ENCODE measurements around the gene C2CD2L. TPM values are rescaled to one million over a fixed set of nuclear protein-coding genes. Genes with fewer than 3 reads are reported as not detected.
A peak's percentile ranks its signal among the peaks of the same experiment; 100 is the strongest.

C2CD2L gene
- total and polyA plus RNA-seq, 2 donors (not counting 3 experiments of a cell fraction or from before 2014, with no cell fraction given), result 9.1 to 10.4 TPM

- no peak for TF ChIP-seq GATA2 (IDR thresholded peaks at IDR 0.05; ENCODE audit: insufficient read depth, insufficient read length, low read depth, low read length)
- no peak for TF ChIP-seq POLR2AphosphoS5 (IDR thresholded peaks at IDR 0.05; ENCODE audit: insufficient read depth, low read depth, low read length)
- no peak for TF ChIP-seq EZH2 (IDR thresholded peaks at IDR 0.05; ENCODE audit: borderline replicate concordance, low read depth, low read length, severe bottlenecking)
- no peak for TF ChIP-seq FOS (IDR thresholded peaks at IDR 0.05; ENCODE audit: borderline replicate concordance, insufficient read depth, low read length)
- TF ChIP-seq CTCF (IDR thresholded peaks at IDR 0.05; ENCODE audit: extremely low read depth in 1 of 2, insufficient read depth in 1 of 2, low read depth in 1 of 2, low read length in 2 of 2), result no peak
- TF ChIP-seq JUN (IDR thresholded peaks at IDR 0.05; ENCODE audit: borderline replicate concordance, insufficient read depth, insufficient read length, low read depth), result no peak
- BruUV-seq (replicated peaks), result no TSS peak
- Histone ChIP-seq H3K4me2 (ENCODE audit: insufficient read depth, low read length) (peak overlapping the region; percentile 95), H3K27ac (ENCODE audit: insufficient read depth, low read depth, low read length) (no peak overlapping the region), H3K9me3 (replicated peaks; ENCODE audit: control insufficient read depth, insufficient read depth, low read length) (no peaks in the 10 kb centered on the region), H3K4me3 (replicated peaks in 1 of 3; ENCODE audit: insufficient read depth in 1 of 3, low read depth in 1 of 3, low read length in 3 of 3) (peak overlapping the region in 1 of 3 experiments; percentile 90), H2AFZ (ENCODE audit: low read depth, low read length) (no peak overlapping the region), H4K20me1 (replicated peaks; ENCODE audit: control insufficient read depth, extremely low read depth, insufficient read depth, low read length) (peaks cover 2% of the 10 kb centered on the region), H3K36me3 (ENCODE audit: control insufficient read depth in 2 of 2, extremely low read depth in 1 of 2, insufficient read depth in 2 of 2, low read length in 2 of 2) (peaks cover 5 to 11% of the 10 kb centered on the region in 2 experiments), H3K27me3 (ENCODE audit: control insufficient read depth in 2 of 2, insufficient read depth in 2 of 2, low read length in 2 of 2) (no peaks in the 10 kb centered on the region), H3K9ac (replicated peaks; ENCODE audit: extremely low read depth, insufficient read depth, low read length) (no peak overlapping the region), H3K4me1 (ENCODE audit: control insufficient read depth, extremely low read depth, insufficient read depth, low read length) (peaks cover 22% of the 10 kb centered on the region), H3K79me2 (ENCODE audit: control insufficient read depth, insufficient read depth, low read length) (peaks cover 33% of the 10 kb centered on the region), H3K9me1 (replicated peaks; ENCODE audit: control insufficient read depth, extremely low read depth, insufficient read depth, low read length) (no peaks in the 10 kb centered on the region)
- intact Hi-C loops (cut with micrococcal nuclease) (no loop called here), dilution Hi-C loops (cut with MboI; ENCODE audit: extremely low pct_ligation_motif_present, low sequenced_read_pairs) (no loop called here)
- ChIA-PET POLR2A (interaction anchor here (1.0 kb wide), 1 partner anchor 29 kb away, joined by 3 read pairs; the partner anchor contains the start of gene HINFP), CTCF (interaction anchor here (1.0 to 1.8 kb wide), 3 partner anchors 24 to 232 kb away, joined by 3 to 7 read pairs (median 3); partner anchors contain the start of gene VPS11)
- DNase-seq (ENCODE audit: low read depth, low spot score) (no peak), FAIRE-seq (no peak)
Measured at GRCh38 chr11:119091966-119092879, 14.9 kb upstream of the C2CD2L start.
